ENCODE data around the gene IL6R. TPM values are rescaled to one million over a fixed set of nuclear protein-coding genes. Genes with fewer than 3 reads are reported as not detected.
"Not testable (repeated sequence)": the region's sequence is repeated elsewhere in the genome, so short reads cannot be mapped to it uniquely, and the experiment has no call there.

IL6R gene
- total and polyA plus RNA-seq, 2 donors: 6.5 to 8.1 TPM

DNA sequence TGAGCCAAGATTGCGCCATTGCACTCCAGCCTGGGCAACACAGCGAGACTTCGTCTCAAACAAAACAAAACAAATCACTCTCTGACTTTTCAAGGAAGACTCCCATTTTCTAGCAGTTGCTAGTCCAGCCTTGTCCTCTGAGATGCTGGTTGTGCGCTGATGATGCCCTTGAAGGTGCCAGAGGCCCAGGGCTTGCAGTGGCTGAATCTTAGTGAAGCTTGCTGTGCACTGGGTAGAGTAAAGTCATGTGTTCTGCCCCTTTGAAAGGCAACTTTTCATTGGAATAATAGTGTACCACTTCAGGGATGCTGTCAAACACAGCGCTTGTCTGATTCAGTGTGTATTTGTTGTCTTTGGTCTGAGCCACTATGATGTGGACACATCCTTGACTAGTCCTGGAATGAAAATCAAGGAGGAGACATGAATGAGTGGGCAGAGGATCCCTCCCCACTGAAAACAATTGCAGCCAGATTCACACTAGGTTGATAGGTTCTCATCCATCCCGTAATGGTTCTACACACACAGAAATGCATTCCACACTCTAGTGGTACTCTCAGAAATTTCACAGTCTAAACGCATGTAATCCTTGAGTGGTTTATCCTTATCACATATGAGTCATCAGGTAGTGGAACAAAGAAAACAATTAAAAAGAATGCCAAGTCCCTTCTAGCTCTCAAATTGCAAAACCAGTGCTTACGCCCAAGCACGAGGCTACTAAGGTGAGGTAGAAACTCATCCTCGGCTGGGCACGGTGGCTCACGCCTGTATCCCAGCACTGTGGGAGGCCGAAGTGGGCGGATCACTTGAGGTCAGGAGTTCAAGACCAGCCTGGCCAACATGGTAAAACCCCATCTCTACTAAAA lies 79.0 kb downstream of the IL6R start:
- H3K36me3 ChIP-seq (ENCODE audit: insufficient read depth): no peaks in the 10 kb centered on the region
- DNase-seq (ENCODE audit: extremely low spot score): no peak
- H3K4me1 ChIP-seq (ENCODE audit: insufficient read depth): no peaks in the 10 kb centered on the region
- WGBS: 77% methylated on average over 14 of the region's 14 CpGs
- no peak overlapping the region for H3K27ac ChIP-seq (ENCODE audit: low read depth)
- no peak overlapping the region for H3K4me3 ChIP-seq (ENCODE audit: low read depth, low read length)

DNA sequence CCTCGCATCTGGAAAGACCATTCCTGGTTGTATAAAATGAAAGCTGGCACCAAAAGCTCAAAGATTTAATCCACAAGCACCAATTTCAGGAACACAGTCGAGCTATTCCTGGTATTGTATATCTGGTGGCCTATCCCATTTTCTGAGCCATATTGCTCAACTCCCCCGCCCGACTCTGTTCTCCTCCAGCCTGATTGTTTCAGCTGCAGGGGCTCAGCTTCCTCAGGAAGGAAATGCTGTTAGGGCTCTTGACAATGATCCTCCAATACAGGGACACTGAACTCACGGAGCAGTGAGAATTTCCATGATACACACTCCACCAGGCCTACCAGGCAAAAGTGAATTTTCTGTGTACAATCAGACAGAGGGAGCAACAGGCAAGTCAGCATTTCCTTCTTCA lies 80.0 kb downstream of the IL6R start:
- no peaks in the 10 kb centered on the region for H3K36me3 ChIP-seq (ENCODE audit: insufficient read depth)
- H3K4me3 ChIP-seq (ENCODE audit: low read depth, low read length): no peak overlapping the region
- DNase-seq (ENCODE audit: extremely low spot score): no peak
- H3K4me1 ChIP-seq (ENCODE audit: insufficient read depth): no peaks in the 10 kb centered on the region
- no peak overlapping the region for H3K27ac ChIP-seq (ENCODE audit: low read depth)
- 67% methylated on average over 5 of the region's 5 CpGs for WGBS

DNA sequence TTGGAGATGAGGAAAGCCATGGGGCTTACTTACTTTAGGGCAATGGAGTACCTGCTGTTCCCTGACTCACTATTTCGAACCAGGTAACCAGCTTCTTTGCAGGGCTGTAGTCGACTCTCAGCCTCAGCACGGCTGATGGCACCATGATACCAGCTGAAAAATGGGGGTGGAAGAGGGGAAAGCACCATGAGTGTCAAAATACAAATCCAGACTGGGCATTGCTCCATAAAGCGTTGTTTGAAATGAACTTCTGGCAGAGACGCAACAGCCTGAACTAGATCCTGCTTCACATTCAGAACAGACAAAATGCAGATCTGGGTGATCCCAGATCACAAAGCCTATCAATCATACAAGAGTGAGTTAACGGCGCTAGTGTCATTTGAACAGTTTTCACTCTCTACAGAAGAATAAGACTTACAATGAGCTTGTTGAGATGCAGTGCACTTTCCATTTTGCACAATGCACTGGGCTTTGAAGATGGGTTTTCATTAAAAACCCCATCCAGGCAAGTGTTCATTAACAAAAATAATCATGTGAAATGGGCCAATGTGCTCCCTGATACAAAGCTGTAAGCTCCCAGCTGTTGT lies 80.9 kb downstream of the IL6R start:
- no peak overlapping the region for H3K4me3 ChIP-seq (ENCODE audit: low read depth, low read length)
- H3K27ac ChIP-seq (ENCODE audit: low read depth): no peak overlapping the region
- WGBS: 57% methylated on average over 7 of the region's 7 CpGs
- H3K36me3 ChIP-seq (ENCODE audit: insufficient read depth): no peaks in the 10 kb centered on the region
- no peaks in the 10 kb centered on the region for H3K4me1 ChIP-seq (ENCODE audit: insufficient read depth)
- DNase-seq (ENCODE audit: extremely low spot score): no peak

DNA sequence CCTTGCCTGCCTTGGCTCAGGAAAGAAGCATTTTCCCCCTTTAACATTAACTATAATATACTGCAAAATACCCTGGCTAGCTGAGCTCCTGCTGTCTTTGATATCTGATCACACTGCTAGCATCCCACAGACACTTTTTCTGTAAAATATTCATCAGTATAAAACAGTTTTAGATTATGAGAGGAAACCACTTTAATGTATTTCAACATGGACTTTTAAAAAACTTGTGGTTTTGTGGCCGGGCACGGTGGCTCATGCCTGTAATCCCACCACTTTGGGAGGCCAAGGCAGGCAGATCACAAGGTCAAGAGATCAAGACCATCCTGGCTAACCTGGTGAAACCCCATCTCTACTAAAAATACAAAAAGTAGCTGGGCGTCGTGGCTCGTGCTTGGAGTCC lies 81.6 kb downstream of the IL6R start:
- 70% methylated on average over 5 of the region's 5 CpGs for WGBS

DNA sequence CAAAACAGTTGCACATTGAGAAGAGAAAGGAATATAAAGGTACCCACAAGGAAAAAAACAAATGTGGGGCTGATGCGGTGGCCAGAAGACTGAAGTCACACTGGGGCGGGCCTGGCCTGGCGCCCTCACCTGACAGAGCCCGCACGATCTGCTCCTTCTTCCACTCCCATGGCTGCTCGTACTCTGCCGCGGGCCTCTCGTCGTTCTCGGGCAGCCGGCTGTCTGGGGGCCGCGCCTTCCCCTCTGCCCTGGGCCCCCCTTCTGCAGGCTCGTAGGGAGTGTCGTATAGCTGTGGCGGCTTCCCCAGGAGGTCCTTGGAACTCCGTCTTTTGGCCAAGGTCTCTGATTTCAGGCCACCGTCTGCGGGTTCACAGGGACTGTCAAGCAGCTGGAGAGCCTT lies 83.8 kb downstream of the IL6R start:
- Histone ChIP-seq H3K4me1 (ENCODE audit: insufficient read depth) (no peaks in the 10 kb centered on the region), H3K36me3 (ENCODE audit: insufficient read depth) (no peaks in the 10 kb centered on the region), H3K4me3 (ENCODE audit: low read depth, low read length) (no peak overlapping the region), H3K27ac (ENCODE audit: low read depth) (no peak overlapping the region)
- no peak for DNase-seq (ENCODE audit: extremely low spot score)
- 38% methylated on average over 20 of the region's 20 CpGs for WGBS

More for the DNA sequence above, 81.6 kb downstream of the IL6R start:
- DNase-seq (ENCODE audit: extremely low spot score); H3K4me1 ChIP-seq (ENCODE audit: insufficient read depth); H3K4me3 ChIP-seq (ENCODE audit: low read depth, low read length); H3K27ac ChIP-seq (ENCODE audit: low read depth); H3K36me3 ChIP-seq (ENCODE audit: insufficient read depth): not testable (repeated sequence)

DNA sequence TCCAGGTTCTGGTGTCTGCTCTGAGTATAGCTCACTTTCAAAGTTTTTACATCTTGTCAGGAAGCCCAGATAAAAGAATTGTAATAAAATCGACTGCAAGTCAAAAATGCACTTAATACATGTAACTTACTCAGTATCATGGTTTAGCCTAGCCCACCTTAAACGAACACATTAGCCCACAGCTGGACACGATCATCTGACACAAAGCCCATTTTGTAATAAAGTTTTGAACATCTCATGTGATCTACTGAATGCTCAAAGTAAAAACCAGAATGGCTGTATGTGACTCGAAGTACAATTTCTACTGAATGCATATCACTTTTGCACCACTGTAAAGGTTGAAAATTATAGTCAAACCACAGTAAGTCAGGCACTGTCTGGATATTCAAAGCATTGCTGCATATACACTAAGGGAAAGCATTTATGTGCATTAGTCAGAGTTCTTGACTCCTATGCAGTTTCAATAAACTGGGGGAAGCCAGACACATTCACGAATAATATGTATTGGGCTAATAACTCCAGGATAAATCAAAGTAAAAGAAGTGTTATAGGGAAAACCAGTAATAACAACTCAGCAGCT lies 84.6 kb downstream of the IL6R start:
- Histone ChIP-seq H3K27ac (ENCODE audit: low read depth) (no peak overlapping the region), H3K4me3 (ENCODE audit: low read depth, low read length) (no peak overlapping the region), H3K36me3 (ENCODE audit: insufficient read depth) (no peaks in the 10 kb centered on the region), H3K4me1 (ENCODE audit: insufficient read depth) (no peaks in the 10 kb centered on the region)
- WGBS: 33% methylated on average over 5 of the region's 5 CpGs
- no peak for DNase-seq (ENCODE audit: extremely low spot score)

DNA sequence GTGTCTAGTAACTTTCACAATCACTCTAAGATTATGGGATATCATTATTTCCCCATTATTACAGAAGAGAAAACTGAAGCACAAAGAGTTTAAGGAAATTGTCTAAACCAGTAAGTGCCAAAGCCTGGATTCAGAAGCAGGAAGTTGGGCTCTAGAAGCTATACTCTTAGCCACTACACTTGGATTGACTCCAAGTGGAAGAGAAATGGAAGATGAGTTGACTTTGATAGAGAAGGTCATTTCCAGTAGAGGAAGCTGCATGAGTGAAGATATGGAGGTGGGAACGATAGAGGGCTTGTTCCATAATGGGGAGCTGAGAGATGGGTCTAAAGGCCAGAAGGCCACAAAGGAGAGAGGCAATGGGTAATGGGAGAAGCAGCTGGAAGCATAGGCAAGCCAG lies 85.2 kb downstream of the IL6R start:
- DNase-seq (ENCODE audit: extremely low spot score): no peak
- no peak overlapping the region for H3K27ac ChIP-seq (ENCODE audit: low read depth)
- H3K4me3 ChIP-seq (ENCODE audit: low read depth, low read length): no peak overlapping the region
- WGBS: 49% methylated on average over 1 of the region's 1 CpG
- H3K36me3 ChIP-seq (ENCODE audit: insufficient read depth): no peaks in the 10 kb centered on the region
- no peaks in the 10 kb centered on the region for H3K4me1 ChIP-seq (ENCODE audit: insufficient read depth)

DNA sequence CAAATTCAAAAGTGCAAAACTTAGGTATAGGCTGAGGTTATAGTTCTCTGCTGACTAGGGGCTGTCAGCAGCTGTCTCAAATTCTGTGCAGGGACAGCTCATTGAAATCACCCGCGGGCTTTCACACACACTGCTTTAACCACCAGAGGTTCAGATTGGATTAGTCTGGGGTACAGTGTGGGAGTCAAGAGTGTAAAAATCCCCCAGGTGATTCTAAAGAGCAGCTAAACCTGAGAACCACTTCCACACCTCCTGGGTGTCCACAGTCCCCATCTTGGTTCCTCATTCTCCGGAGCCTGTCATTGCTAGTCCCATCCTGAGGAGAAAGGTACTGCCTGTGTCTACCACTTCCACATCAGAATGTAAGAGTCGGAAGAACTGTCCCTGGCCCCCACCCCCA lies 87.0 kb downstream of the IL6R start:
- no peak for DNase-seq (ENCODE audit: extremely low spot score)
- Histone ChIP-seq H3K36me3 (ENCODE audit: insufficient read depth) (no peaks in the 10 kb centered on the region), H3K4me3 (ENCODE audit: low read depth, low read length) (no peak overlapping the region), H3K27ac (ENCODE audit: low read depth) (no peak overlapping the region), H3K4me1 (ENCODE audit: insufficient read depth) (no peaks in the 10 kb centered on the region)
- WGBS: 74% methylated on average over 4 of the region's 4 CpGs

DNA sequence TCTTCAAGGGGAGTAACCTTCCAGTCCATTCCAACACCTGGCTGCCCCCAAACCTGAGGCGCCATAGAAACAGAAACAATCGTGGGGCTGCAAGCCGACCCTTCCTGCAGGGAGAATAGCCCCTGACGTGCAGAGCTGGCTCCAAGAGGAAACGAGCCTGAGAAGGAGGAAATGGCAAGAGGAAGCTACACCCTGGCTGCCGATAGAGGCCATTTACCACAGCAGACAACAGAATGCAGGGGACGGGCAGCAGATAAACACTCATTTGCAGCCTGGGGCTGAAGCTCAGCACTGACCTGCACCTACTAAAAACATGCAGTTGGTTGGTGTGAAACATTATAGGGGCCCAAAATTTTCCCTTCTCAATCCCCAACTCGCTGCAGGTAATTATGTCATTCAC lies 88.1 kb downstream of the IL6R start:
- no peak overlapping the region for H3K27ac ChIP-seq (ENCODE audit: low read depth)
- H3K36me3 ChIP-seq (ENCODE audit: insufficient read depth): no peaks in the 10 kb centered on the region
- WGBS: 30% methylated on average over 8 of the region's 8 CpGs
- H3K4me1 ChIP-seq (ENCODE audit: insufficient read depth): no peaks in the 10 kb centered on the region
- H3K4me3 ChIP-seq (ENCODE audit: low read depth, low read length): no peak overlapping the region
- no peak for DNase-seq (ENCODE audit: extremely low spot score)

DNA sequence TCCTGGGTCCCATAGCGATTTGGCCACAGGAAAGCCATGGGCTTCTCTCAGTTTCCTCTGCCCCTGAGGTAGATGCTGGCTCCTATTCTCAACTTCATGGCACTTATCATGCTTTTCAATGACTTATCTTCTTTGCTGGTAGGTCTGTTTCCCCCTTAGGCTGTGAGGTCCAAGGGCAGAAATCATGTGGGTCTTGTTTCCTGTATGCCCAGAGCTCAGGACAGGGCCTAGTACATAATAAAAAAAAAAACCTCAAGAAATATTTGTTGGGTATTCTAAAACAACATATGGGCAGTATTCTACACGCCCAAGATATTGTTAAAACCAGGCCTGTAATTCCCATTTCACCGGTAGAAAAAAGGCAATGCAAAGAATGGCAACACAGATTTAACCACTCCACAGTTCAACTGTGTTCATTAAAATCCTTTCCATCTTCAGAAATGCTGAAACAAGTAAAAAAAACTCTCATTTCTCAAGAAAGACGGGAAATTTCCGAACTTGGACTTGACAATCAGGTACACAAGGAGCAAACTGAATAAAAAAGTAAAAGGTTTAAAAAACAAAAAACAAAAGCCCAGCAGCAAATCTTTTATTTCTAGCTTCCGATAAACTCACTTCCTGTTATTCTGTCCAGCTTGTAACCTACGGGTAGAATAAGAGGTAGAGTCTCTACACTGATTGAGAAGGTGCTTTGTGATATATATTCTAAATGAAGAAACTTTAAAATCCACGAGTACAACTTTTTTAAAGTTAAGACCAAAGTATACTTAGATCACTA lies 90.5 kb downstream of the IL6R start:
- H3K4me1 ChIP-seq (ENCODE audit: insufficient read depth): no peaks in the 10 kb centered on the region
- no peak overlapping the region for H3K4me3 ChIP-seq (ENCODE audit: low read depth, low read length)
- 64% methylated on average over 8 of the region's 8 CpGs for WGBS
- no peak for DNase-seq (ENCODE audit: extremely low spot score)
- no peak overlapping the region for H3K27ac ChIP-seq (ENCODE audit: low read depth)
- H3K36me3 ChIP-seq (ENCODE audit: insufficient read depth): no peaks in the 10 kb centered on the region

DNA sequence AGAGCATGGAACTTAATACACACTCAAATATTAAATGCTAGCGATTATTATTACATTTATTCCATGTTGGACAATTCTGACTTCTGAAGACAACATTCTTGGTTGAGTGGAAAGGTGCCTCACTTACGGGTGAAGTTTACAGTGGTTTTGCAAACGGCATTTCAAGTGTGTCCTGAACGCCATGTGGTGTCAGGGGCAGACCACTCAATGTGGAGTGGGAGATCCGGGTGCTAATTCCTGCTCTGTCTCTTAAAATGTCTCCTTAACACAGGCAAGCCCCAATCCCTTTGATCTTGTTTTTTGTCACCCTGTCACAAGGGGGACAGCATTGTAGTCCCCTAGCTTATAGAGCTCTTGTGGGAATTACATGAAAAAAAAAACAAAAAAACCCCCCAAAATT lies 91.2 kb downstream of the IL6R start:
- Histone ChIP-seq H3K36me3 (ENCODE audit: insufficient read depth) (no peaks in the 10 kb centered on the region), H3K27ac (ENCODE audit: low read depth) (no peak overlapping the region), H3K4me1 (ENCODE audit: insufficient read depth) (no peaks in the 10 kb centered on the region), H3K4me3 (ENCODE audit: low read depth, low read length) (no peak overlapping the region)
- no peak for DNase-seq (ENCODE audit: extremely low spot score)
- 47% methylated on average over 5 of the region's 5 CpGs for WGBS

DNA sequence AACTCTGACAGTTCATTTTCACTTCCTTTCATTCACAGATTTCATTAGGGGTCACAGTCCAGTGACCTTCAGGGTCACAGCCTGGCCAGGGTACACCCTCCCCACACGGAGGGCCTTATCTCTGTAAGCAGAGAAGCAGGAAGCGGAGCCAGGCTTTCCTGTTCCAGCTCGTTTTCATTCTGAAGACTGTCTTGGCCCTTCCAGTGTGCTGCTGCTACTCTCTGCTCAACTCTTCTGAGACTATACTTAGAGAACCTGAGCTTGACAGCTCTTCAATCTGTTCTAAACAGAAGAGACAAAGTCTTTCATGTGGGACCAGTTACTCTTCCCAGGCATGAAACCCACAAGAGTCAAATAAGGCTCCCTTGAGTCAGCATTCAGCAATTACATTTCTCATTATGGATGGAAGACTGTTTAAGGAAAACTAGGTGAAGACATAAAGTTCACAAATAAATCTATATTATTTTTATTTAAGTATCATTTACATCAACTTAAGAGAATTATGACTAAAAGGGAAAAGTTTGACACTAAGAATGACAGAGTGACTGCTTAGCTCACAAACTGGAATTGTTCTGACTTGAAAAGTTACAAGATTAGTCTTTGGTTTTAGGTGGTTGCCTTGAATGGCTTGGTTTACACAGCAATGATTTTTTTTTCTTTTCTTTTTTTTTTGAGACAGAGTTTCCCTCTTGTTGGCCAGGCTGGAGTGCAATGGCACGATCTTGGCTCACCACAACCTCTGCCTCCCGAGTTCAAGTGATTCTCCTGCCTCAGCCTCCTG lies 92.1 kb downstream of the IL6R start:
- no peak for DNase-seq (ENCODE audit: extremely low spot score)
- no peaks in the 10 kb centered on the region for H3K36me3 ChIP-seq (ENCODE audit: insufficient read depth)
- H3K4me1 ChIP-seq (ENCODE audit: insufficient read depth): no peaks in the 10 kb centered on the region
- 37% methylated on average over 5 of the region's 5 CpGs for WGBS
- H3K4me3 ChIP-seq (ENCODE audit: low read depth, low read length): no peak overlapping the region
- no peak overlapping the region for H3K27ac ChIP-seq (ENCODE audit: low read depth)

DNA sequence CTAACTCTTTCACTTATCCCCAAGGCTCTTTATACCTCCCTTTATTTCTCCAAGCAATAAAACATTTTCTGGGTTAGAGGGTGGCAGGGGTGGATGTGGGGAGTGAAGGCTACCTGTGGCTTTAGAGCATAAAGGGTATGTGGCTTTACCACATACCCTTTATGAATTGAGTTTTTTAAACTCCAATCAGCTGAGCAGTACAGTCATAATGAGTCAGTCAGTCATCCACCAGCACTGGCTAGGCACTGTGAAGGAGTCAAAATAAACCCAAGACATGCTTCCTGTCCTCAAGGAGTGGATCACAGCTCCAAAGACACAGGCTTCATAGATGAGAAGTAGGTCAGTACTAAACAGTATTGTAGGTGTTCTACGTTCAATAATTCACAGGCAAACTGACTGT lies 94.3 kb downstream of the IL6R start:
- 84% methylated on average over 1 of the region's 1 CpG for whole genome bisulfite sequencing
- peaks cover 2% of the 10 kb centered on the region for H3K4me1 ChIP-seq (ENCODE audit: insufficient read depth)
- DNase-seq (ENCODE audit: extremely low spot score): no peak
- H3K4me3 ChIP-seq (ENCODE audit: low read depth, low read length): no peak overlapping the region
- no peak overlapping the region for H3K27ac ChIP-seq (ENCODE audit: low read depth)
- no peaks in the 10 kb centered on the region for H3K36me3 ChIP-seq (ENCODE audit: insufficient read depth)
